ENCODE data around the gene COLQ. TPM values are rescaled to one million over a fixed set of nuclear protein-coding genes. Genes with fewer than 3 reads are reported as not detected.
A peak's percentile ranks its signal among the peaks of the same experiment; 100 is the strongest.
"Not testable (repeated sequence)": the region's sequence is repeated elsewhere in the genome, so short reads cannot be mapped to it uniquely, and the experiment has no call there.

The COLQ gene
- total RNA-seq, 2 experiments from 2014 or later = 2.3 to 2.9 TPM

- Mint-ChIP-seq H3K9me3 (no peaks in the 10 kb centered on the region), H3K27ac (no peak overlapping the region), H3K27me3 (no peaks in the 10 kb centered on the region), H3K36me3 (ENCODE audit: low read depth) (no peaks in the 10 kb centered on the region), H3K4me1 (ENCODE audit: low read depth) (peaks cover 19% of the 10 kb centered on the region), H3K4me3 (no peak overlapping the region)
- TF ChIP-seq, protein P1, sequence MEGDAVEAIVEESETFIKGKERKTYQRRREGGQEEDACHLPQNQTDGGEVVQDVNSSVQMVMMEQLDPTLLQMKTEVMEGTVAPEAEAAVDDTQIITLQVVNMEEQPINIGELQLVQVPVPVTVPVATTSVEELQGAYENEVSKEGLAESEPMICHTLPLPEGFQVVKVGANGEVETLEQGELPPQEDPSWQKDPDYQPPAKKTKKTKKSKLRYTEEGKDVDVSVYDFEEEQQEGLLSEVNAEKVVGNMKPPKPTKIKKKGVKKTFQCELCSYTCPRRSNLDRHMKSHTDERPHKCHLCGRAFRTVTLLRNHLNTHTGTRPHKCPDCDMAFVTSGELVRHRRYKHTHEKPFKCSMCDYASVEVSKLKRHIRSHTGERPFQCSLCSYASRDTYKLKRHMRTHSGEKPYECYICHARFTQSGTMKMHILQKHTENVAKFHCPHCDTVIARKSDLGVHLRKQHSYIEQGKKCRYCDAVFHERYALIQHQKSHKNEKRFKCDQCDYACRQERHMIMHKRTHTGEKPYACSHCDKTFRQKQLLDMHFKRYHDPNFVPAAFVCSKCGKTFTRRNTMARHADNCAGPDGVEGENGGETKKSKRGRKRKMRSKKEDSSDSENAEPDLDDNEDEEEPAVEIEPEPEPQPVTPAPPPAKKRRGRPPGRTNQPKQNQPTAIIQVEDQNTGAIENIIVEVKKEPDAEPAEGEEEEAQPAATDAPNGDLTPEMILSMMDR (IDR thresholded peaks at IDR 0.05) = no peak
- DNase-seq = no peak
- intact Hi-C loops (cut with micrococcal nuclease) = no loop called here
- ChIA-PET CTCF (interaction anchor here (0.7 to 1.8 kb wide), 4 partner anchors 11 to 358 kb away, joined by 3 to 4 read pairs (median 3); no protein-coding TSS in a partner anchor), POLR2A (no interaction called here)
- no peak for ATAC-seq
Observed at GRCh38 chr3:15465876-15466585, 55.5 kb downstream of the COLQ start.

- H3K4me1 Mint-ChIP-seq (ENCODE audit: low read depth) = peaks cover 20% of the 10 kb centered on the region
- no peaks in the 10 kb centered on the region for H3K36me3 Mint-ChIP-seq (ENCODE audit: low read depth)
- peak overlapping the region; percentile 9 for H3K27ac Mint-ChIP-seq
- no peaks in the 10 kb centered on the region for H3K27me3 Mint-ChIP-seq
- POLR2A ChIA-PET = interaction anchor here (1.1 kb wide), 1 partner anchor 61 kb away, joined by 4 read pairs; no protein-coding TSS in a partner anchor
- DNase-seq (peak; percentile 40), ATAC-seq (peak; percentile 61)
- TF ChIP-seq, protein P1 (IDR thresholded peaks at IDR 0.05) = no peak
- H3K4me3 Mint-ChIP-seq = no peak overlapping the region
- intact Hi-C loops (cut with micrococcal nuclease) = no loop called here
- H3K9me3 Mint-ChIP-seq = no peaks in the 10 kb centered on the region
- CTCF ChIA-PET = interaction anchor here (1.3 to 1.6 kb wide), 2 partner anchors 10 to 31 kb away, joined by 3 to 4 read pairs; no protein-coding TSS in a partner anchor
Observed at GRCh38 chr3:15462451-15462850, 59.1 kb downstream of the COLQ start.

DNA sequence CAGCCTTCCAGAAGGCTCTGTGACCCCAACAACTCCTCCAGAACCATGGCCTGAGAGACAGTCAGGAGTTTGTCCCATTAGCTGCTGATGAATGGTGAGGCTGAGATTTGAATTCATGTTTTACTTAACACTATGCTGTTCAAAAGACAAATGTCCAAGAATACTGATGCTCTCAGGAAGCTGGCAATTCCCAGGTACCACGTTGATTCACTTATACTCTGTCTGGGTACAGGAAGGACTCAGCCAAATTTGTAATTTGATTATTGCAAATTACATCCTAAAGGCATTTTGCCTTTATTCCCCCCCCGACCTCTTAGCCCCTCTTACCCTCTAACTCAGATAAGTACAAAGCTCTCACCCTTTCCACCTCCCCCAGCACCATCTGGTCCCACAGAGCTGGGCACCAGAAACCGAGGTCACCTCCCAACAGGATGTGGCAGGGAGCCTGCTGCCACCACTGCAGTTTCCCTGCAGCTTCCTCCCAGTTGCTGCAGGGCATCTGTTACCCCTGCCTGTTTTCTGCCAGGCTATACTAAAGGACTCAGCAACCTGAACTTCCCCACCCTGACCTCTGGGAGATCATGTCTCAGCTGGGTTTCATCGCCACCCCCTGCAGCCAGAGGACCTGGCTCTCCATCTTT is 60.5 kb downstream of the COLQ start:
- ChIA-PET CTCF (interaction anchor here (0.9 kb wide), 1 partner anchor 114 kb away, joined by 3 read pairs; no protein-coding TSS in a partner anchor), POLR2A (no interaction called here)
- intact Hi-C loops (cut with micrococcal nuclease) = no loop called here
- DNase-seq (peak; percentile 16), ATAC-seq (peak; percentile 39)
- Mint-ChIP-seq H3K27ac (no peak overlapping the region), H3K4me3 (no peak overlapping the region), H3K9me3 (no peaks in the 10 kb centered on the region), H3K4me1 (ENCODE audit: low read depth) (peaks cover 19% of the 10 kb centered on the region), H3K36me3 (ENCODE audit: low read depth) (no peaks in the 10 kb centered on the region), H3K27me3 (no peaks in the 10 kb centered on the region)
- TF ChIP-seq, protein P1 (IDR thresholded peaks at IDR 0.05) = no peak

- Mint-ChIP-seq H3K27me3 (no peaks in the 10 kb centered on the region), H3K4me1 (ENCODE audit: low read depth) (peaks cover 19% of the 10 kb centered on the region), H3K4me3 (no peak overlapping the region), H3K27ac (no peak overlapping the region), H3K9me3 (no peaks in the 10 kb centered on the region), H3K36me3 (ENCODE audit: low read depth) (no peaks in the 10 kb centered on the region)
- intact Hi-C loops (cut with micrococcal nuclease) = no loop called here
- ATAC-seq (no peak), DNase-seq (no peak)
- POLR2A ChIA-PET = no interaction called here
- CTCF ChIA-PET = no interaction called here
- TF ChIP-seq, protein P1 (IDR thresholded peaks at IDR 0.05) = no peak
Observed at GRCh38 chr3:15458212-15458780, 63.2 kb downstream of the COLQ start.

- H3K27me3 Mint-ChIP-seq; H3K4me3 Mint-ChIP-seq; intact Hi-C loops (cut with micrococcal nuclease); POLR2A ChIA-PET; ATAC-seq; H3K9me3 Mint-ChIP-seq; CTCF ChIA-PET; DNase-seq; H3K27ac Mint-ChIP-seq; H3K36me3 Mint-ChIP-seq (ENCODE audit: low read depth): not testable (repeated sequence)
- peaks cover 10% of the 10 kb centered on the region for H3K4me1 Mint-ChIP-seq (ENCODE audit: low read depth)
Observed at GRCh38 chr3:15456915-15457314, 64.6 kb downstream of the COLQ start.

Data from activated CD8-positive, alpha-beta T cell treated with anti-CD3 and anti-CD28 coated beads for 36 hours (primary cell).